IMR-90 (cell line): Measurements from ENCODE around the gene SLC37A1. TPM values are rescaled to one million over a fixed set of nuclear protein-coding genes. Genes with fewer than 3 reads are reported as not detected.

ENCODE experiments used
- ATAC-seq: fragments of 200-7000 bp; cut with Tn5 transposase; 2 replicates; pipeline ENCODE4 v1.9.1; 2020; ENCODE audit warnings: low read depth, mild to moderate bottlenecking, moderate library complexity
- BruUV-seq: library from RNA; stranded (reverse); fragments of 400-500 nt; replicated peaks from 2 replicates; lab custom pipeline; 2021; lab: Mats Ljungman, UMichigan
- CTCF ChIA-PET: fragments of 300-600 bp; formaldehyde crosslinking; extraction: SDS; loops from one replicate; lab custom pipeline; 2021; ENCODE audit warnings: antibody characterized with exemption; lab: Yijun Ruan, JAX
- POLR2A ChIA-PET: fragments of 300-600 bp; sonication (Branson Sonifier 250); formaldehyde crosslinking; loops from one replicate; lab custom pipeline; 2022; ENCODE audit warnings: antibody characterized with exemption; ENCODE audit not compliant: unreplicated experiment; lab: Charles Lee
- DNase-seq: peaks from one replicate; pipeline ENCODE4 v3.0.0; 2013
- H2AFZ ChIP-seq: replicated peaks from 2 replicates; pipeline ENCODE3; 2013; ENCODE audit warnings: low read length, mild to moderate bottlenecking; ENCODE audit not compliant: poor library complexity
- H2AK5ac ChIP-seq: 2 replicates; pipeline ENCODE4 v1.6.1; 2013; ENCODE audit warnings: low read depth, low read length, inconsistent platforms
- H2AK9ac ChIP-seq: replicated peaks from 2 replicates; pipeline ENCODE3; 2013; ENCODE audit warnings: mild to moderate bottlenecking, low read depth, low read length, moderate library complexity; ENCODE audit not compliant: poor library complexity
- H2BK120ac ChIP-seq: 2 replicates; pipeline ENCODE4 v1.6.1; 2013; ENCODE audit warnings: low read depth, low read length, inconsistent platforms
- H2BK15ac ChIP-seq: 3 replicates; pipeline ENCODE4 v1.6.1; 2013; ENCODE audit warnings: low read depth, low read length, inconsistent platforms
- H2BK20ac ChIP-seq: 2 replicates; pipeline ENCODE4 v1.6.1; 2013; ENCODE audit warnings: low read depth, mild to moderate bottlenecking, inconsistent platforms, low read length, moderate library complexity
- H2BK5ac ChIP-seq: 2 replicates; pipeline ENCODE4 v1.6.1; 2013; ENCODE audit warnings: mild to moderate bottlenecking, low read depth, low read length, inconsistent platforms; ENCODE audit not compliant: poor library complexity, severe bottlenecking
- H3K14ac ChIP-seq: replicated peaks from 2 replicates; pipeline ENCODE4 v1.6.1; 2013; ENCODE audit warnings: low read depth, low read length, inconsistent platforms
- H3K18ac ChIP-seq: 2 replicates; pipeline ENCODE4 v1.6.1; 2013; ENCODE audit warnings: low read depth, low read length, control low read depth
- H3K23ac ChIP-seq: 2 replicates; pipeline ENCODE4 v1.6.1; 2013; ENCODE audit warnings: low read depth, low read length, inconsistent platforms
- H3K27ac ChIP-seq: 2 replicates; pipeline ENCODE4 v1.5.1; 2013; ENCODE audit warnings: mild to moderate bottlenecking, control low read depth, low read length; ENCODE audit not compliant: insufficient read depth
- H3K27me3 ChIP-seq: 2 replicates; pipeline ENCODE4 v1.6.1; 2013; ENCODE audit warnings: low read length; ENCODE audit not compliant: control insufficient read depth, insufficient read depth
- H3K36me3 ChIP-seq: 2 replicates; pipeline ENCODE4 v1.6.1; 2013; ENCODE audit warnings: low read length, mixed read lengths; ENCODE audit not compliant: control insufficient read depth, insufficient read depth
- H3K4ac ChIP-seq: 2 replicates; pipeline ENCODE4 v1.6.1; 2013; ENCODE audit warnings: low read depth, low read length, inconsistent platforms
- H3K4me1 ChIP-seq: 2 replicates; pipeline ENCODE4 v1.6.1; 2013; ENCODE audit warnings: low read length, mixed read lengths; ENCODE audit not compliant: control insufficient read depth, insufficient read depth
- H3K4me2 ChIP-seq: 2 replicates; pipeline ENCODE4 v1.6.1; 2013; ENCODE audit warnings: low read depth, mild to moderate bottlenecking, control low read depth, low read length, moderate library complexity
- H3K4me3 ChIP-seq: 2 replicates; pipeline ENCODE4 v1.5.1; 2013; ENCODE audit warnings: low read depth, mild to moderate bottlenecking, control low read depth, low read length, moderate library complexity; ENCODE audit not compliant: insufficient read depth
- H3K56ac ChIP-seq: 2 replicates; pipeline ENCODE4 v1.6.1; 2013; ENCODE audit warnings: low read length, inconsistent platforms; ENCODE audit not compliant: insufficient read depth; ENCODE audit errors: extremely low read depth
- H3K79me1 ChIP-seq, 2 experiments: 2 replicates each; pipeline ENCODE4 v1.6.1; 2013; ENCODE audit warnings: low read length in 2 of 2, inconsistent platforms in 1 of 2, low read depth in 1 of 2
- H3K9ac ChIP-seq: 2 replicates; pipeline ENCODE4 v1.6.1; 2013; ENCODE audit warnings: low read depth, low read length, control low read depth
- H3K9me1 ChIP-seq: 2 replicates; pipeline ENCODE4 v1.6.1; 2013; ENCODE audit warnings: low read length, inconsistent platforms; ENCODE audit not compliant: insufficient read depth
- H3K9me3 ChIP-seq: 2 replicates; pipeline ENCODE4 v1.6.1; 2013; ENCODE audit warnings: low read length; ENCODE audit not compliant: control insufficient read depth, insufficient read depth
- H4K20me1 ChIP-seq: 2 replicates; pipeline ENCODE4 v1.6.1; 2013; ENCODE audit warnings: low read length, inconsistent platforms; ENCODE audit not compliant: insufficient read depth
- H4K5ac ChIP-seq: 2 replicates; pipeline ENCODE4 v1.6.1; 2013; ENCODE audit warnings: mild to moderate bottlenecking, low read depth, low read length, control low read depth
- H4K8ac ChIP-seq, 2 experiments: 2 replicates each; pipeline ENCODE4 v1.6.1; 2013; ENCODE audit warnings: low read depth in 2 of 2, low read length in 2 of 2, control low read depth in 1 of 2, inconsistent platforms in 1 of 2
- H4K91ac ChIP-seq: 2 replicates; pipeline ENCODE4 v1.6.1; 2013; ENCODE audit warnings: low read depth, low read length, inconsistent platforms; ENCODE audit not compliant: insufficient read depth
- CHD1 ChIP-seq: IDR thresholded peaks from 2 replicates; pipeline ENCODE4 v1.6.1; 2012; ENCODE audit warnings: low read depth, low read length, improper control_type of control experiment
- CTCF ChIP-seq: conservative IDR thresholded peaks from 2 replicates; pipeline ENCODE4 v1.5.1; 2012; ENCODE audit warnings: mild to moderate bottlenecking, low read depth, low read length, improper control_type of control experiment
- RAD21 ChIP-seq: IDR thresholded peaks from 2 replicates; pipeline ENCODE4 v1.6.1; 2012; ENCODE audit warnings: low read length, improper control_type of control experiment
- WGBS, 2 experiments: methylation state at CpG; one replicate each; pipeline versions ENCODE4 v1.1.5 to v1.1.7; 2013; ENCODE audit warnings: missing lambda C conversion rate in 2 of 2; ENCODE audit not compliant: insufficient read length in 1 of 2; ENCODE audit errors: extremely low coverage in 2 of 2; 5-methylcytosine and 5-hydroxymethylcytosine counted together
- dilution Hi-C: fragments of 300-500 bp; cut with HindIII; formaldehyde crosslinking; loops from one replicate; pipeline ENCODE4 v1.14.3; 2018; ENCODE audit warnings: low sequenced_read_pairs; ENCODE audit not compliant: unreplicated experiment
- in situ Hi-C: fragments of 300-500 bp; cut with MboI; formaldehyde crosslinking; loops from 3 replicates; pipeline ENCODE4 v1.14.3; 2019; ENCODE audit warnings: low sequenced_read_pairs, inconsistent platforms, mixed read lengths
- intact Hi-C: fragments of 100-400 bp; cut with micrococcal nuclease; formaldehyde crosslinking; loops from 2 replicates; pipeline ENCODE4 v1.10.0; 2022
- polyA plus RNA-seq, 3 experiments: library from polyadenylated mRNA; depleted of rRNA; stranded (reverse); fragments of >200 nt; gene quantifications; 2 replicates each; pipeline ENCODE4 v1.2.3, GENCODE V29; 2012; ENCODE audit warnings: low replicate concordance in 1 of 3
- total RNA-seq: library from RNA; depleted of rRNA; stranded (reverse); fragments of >200 nt; gene quantifications from 2 replicates; pipeline ENCODE4 v1.2.3, GENCODE V29; 2012

Gene SLC37A1
- total and polyA plus RNA-seq, 2 of the 4 experiments (the other 2 are of a cell fraction): 0.36 to 0.48 TPM

- Histone ChIP-seq H3K18ac (no peak overlapping the region), H3K36me3 (no peaks in the 10 kb centered on the region), H3K9me3 (no peaks in the 10 kb centered on the region), H3K4me2 (no peak overlapping the region), H4K5ac (no peak overlapping the region), H4K8ac (no peak overlapping the region), H3K27me3 (peaks cover 13% of the 10 kb centered on the region; the same call in 1 of the 2 replicates), H3K4me1 (no peaks in the 10 kb centered on the region), H4K20me1 (no peaks in the 10 kb centered on the region), H3K9me1 (no peaks in the 10 kb centered on the region), H2AFZ (no peak overlapping the region), H2BK15ac (no peak overlapping the region), H3K27ac (no peak overlapping the region), H3K9ac (no peak overlapping the region), H3K56ac (no peak overlapping the region), H3K14ac (no peak overlapping the region), H2BK20ac (no peak overlapping the region), H3K4ac (no peak overlapping the region), H2BK5ac (no peak overlapping the region), H2BK120ac (no peak overlapping the region), H2AK9ac (no peak overlapping the region), H4K91ac (no peak overlapping the region), H3K23ac (no peak overlapping the region), H3K4me3 (no peak overlapping the region), H3K79me1 (no peaks in the 10 kb centered on the region), H2AK5ac (no peak overlapping the region)
- ATAC-seq (no peak), DNase-seq (no peak)
- in situ Hi-C loops (no loop called here), dilution Hi-C loops (no loop called here), intact Hi-C loops (no loop called here)
- 76% methylated on average over 2 of the region's 7 CpGs; no CpG with 5 or more reads in 1 of the 2 experiments for WGBS, 2 experiments
- POLR2A ChIA-PET: no interaction called here
- TF ChIP-seq CHD1 (no peak), RAD21 (no peak), CTCF (0 out of 2 replicates have a peak, but pooled peaks have one; percentile 9)
- no TSS peak for BruUV-seq
- CTCF ChIA-PET: no interaction called here
Measured at GRCh38 chr21:42539931-42540343, 26.3 kb downstream of the SLC37A1 start.
